Measurements from ENCODE around the gene GNRHR.

DNA sequence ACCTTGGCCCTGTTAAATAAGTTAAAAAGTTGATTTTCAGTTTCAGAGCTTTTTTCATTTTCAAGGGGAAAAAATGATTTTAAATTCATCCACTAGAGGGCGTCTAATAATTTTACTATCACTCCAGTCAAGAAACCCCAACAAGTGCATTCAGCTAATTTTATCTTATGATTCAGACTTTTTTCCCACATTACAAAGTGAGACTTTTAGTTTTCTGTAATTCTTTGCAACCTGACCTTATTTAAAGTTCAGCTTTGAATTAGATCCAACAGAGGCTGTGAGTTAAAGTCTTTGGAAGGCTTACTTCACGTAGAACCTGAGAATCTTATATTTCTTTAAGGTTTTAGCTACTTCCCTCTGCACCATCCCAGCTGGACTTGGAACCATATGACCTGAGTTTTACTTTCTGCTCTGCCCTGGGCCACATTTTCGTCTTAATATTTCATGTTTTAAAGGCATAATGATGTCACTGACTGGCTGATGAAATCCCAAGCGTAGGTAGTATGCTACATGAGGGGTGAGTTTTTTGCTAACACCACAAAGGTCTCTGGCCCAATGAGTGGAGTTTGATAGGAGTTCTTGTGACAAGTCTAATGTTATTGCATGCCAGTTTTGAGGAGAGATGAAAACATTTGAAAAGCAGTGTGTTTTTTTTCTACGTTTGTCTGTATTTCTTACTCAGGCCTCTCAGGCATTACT is 7.2 kb downstream of the GNRHR start:
- TF ChIP-seq, protein P1, sequence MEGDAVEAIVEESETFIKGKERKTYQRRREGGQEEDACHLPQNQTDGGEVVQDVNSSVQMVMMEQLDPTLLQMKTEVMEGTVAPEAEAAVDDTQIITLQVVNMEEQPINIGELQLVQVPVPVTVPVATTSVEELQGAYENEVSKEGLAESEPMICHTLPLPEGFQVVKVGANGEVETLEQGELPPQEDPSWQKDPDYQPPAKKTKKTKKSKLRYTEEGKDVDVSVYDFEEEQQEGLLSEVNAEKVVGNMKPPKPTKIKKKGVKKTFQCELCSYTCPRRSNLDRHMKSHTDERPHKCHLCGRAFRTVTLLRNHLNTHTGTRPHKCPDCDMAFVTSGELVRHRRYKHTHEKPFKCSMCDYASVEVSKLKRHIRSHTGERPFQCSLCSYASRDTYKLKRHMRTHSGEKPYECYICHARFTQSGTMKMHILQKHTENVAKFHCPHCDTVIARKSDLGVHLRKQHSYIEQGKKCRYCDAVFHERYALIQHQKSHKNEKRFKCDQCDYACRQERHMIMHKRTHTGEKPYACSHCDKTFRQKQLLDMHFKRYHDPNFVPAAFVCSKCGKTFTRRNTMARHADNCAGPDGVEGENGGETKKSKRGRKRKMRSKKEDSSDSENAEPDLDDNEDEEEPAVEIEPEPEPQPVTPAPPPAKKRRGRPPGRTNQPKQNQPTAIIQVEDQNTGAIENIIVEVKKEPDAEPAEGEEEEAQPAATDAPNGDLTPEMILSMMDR (IDR thresholded peaks at IDR 0.05) = peak in 2 of 3 donors; percentile 34 to 45
- no peak for TF ChIP-seq POLR2AphosphoS5 (IDR thresholded peaks at IDR 0.05)
- TF ChIP-seq POLR2A (IDR thresholded peaks at IDR 0.05) = no peak
